ENCODE measurements around the gene MAML2. TPM values are rescaled to one million over a fixed set of nuclear protein-coding genes. Genes with fewer than 3 reads are reported as not detected.

MAML2 gene
- total and polyA plus RNA-seq, 2 of the 13 experiments (the other 11 are each of a cell fraction or from before 2014, with no cell fraction given), result 2.3 to 25.9 TPM

GRCh38 chr11:96361778-96362177, 18.8 kb upstream of the MAML2 start:
- Histone ChIP-seq H3K27me3 (ENCODE audit: control insufficient read depth in 1 of 2, insufficient read depth in 2 of 2, low read length in 2 of 2) (no peaks in the 10 kb centered on the region; a peak in 1 of 5 replicates), H2AFZ (ENCODE audit: low read length) (no peak overlapping the region), H3K4me2 (ENCODE audit: low read depth, low read length) (no peak overlapping the region), H3K9me3 (ENCODE audit: low read length) (no peaks in the 10 kb centered on the region), H4K20me1 (ENCODE audit: insufficient read depth, low read length) (no peaks in the 10 kb centered on the region), H3K9ac (ENCODE audit: insufficient read depth, low read depth, low read length) (no peak overlapping the region), H3K79me2 (ENCODE audit: insufficient read depth, low read length) (no peaks in the 10 kb centered on the region), H3K36me3 (replicated peaks in 1 of 2; ENCODE audit: control insufficient read depth in 1 of 2, insufficient read depth in 2 of 2, low read length in 2 of 2) (peaks cover 4 to 39% of the 10 kb centered on the region in 2 experiments; a peak in 4 of 5 replicates), H3K4me3 (replicated peaks in 1 of 3; ENCODE audit: insufficient read depth in 1 of 3, low read depth in 2 of 3, low read length in 3 of 3) (no peak overlapping the region), H3K27ac (ENCODE audit: extremely low read length, insufficient read depth, low read length) (no peak overlapping the region), H3K4me1 (ENCODE audit: insufficient read depth, low read length) (no peaks in the 10 kb centered on the region)
- in situ Hi-C loops (cut with HindIII; ENCODE audit: extremely low pct_ligation_motif_present, low pct_unique_long_range_greater_than_20kb), result no loop called here
- WGBS (ENCODE audit: low lambda C conversion rate), result 99% methylated on average over 2 of the region's 2 CpGs
- ChIA-PET POLR2A (interaction anchor here (0.9 kb wide), 1 partner anchor 29 kb away, joined by 4 read pairs; no protein-coding TSS in a partner anchor), CTCF (ENCODE audit: low intra/inter-chr PET ratio, low total read pairs) (no interaction called here)
- intact Hi-C loops (cut with micrococcal nuclease; ENCODE audit: unreplicated experiment), result no loop called here
- no TSS peak for BruUV-seq (replicated peaks)
- TF ChIP-seq MXI1 (IDR thresholded peaks at IDR 0.05; ENCODE audit: borderline replicate concordance, low read depth, low read length), result no peak
- no peak for TF ChIP-seq SETDB1 (CRISPR knock-in tag; IDR thresholded peaks at IDR 0.05; ENCODE audit: borderline replicate concordance)
- TF ChIP-seq, protein P1, sequence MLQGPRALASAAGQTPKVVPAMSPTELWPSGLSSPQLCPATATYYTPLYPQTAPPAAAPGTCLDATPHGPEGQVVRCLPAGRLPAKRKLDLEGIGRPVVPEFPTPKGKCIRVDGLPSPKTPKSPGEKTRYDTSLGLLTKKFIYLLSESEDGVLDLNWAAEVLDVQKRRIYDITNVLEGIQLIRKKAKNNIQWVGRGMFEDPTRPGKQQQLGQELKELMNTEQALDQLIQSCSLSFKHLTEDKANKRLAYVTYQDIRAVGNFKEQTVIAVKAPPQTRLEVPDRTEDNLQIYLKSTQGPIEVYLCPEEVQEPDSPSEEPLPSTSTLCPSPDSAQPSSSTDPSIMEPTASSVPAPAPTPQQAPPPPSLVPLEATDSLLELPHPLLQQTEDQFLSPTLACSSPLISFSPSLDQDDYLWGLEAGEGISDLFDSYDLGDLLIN (CRISPR knock-in tag; IDR thresholded peaks at IDR 0.05; ENCODE audit: borderline replicate concordance), result no peak
- TF ChIP-seq SRF (IDR thresholded peaks at IDR 0.05; ENCODE audit: low read depth, low read length), result no peak
- no peak for TF ChIP-seq ZFP82 (CRISPR knock-in tag; IDR thresholded peaks at IDR 0.05; ENCODE audit: borderline replicate concordance)
- no peak for TF ChIP-seq ZBTB1 (CRISPR knock-in tag; IDR thresholded peaks at IDR 0.05; ENCODE audit: borderline replicate concordance)
- no peak for TF ChIP-seq IRF2 (CRISPR knock-in tag; IDR thresholded peaks at IDR 0.05)
- no peak for TF ChIP-seq ZNF143 (CRISPR knock-in tag; IDR thresholded peaks at IDR 0.05)
- TF ChIP-seq ZNF124 (CRISPR knock-in tag; IDR thresholded peaks at IDR 0.05), result no peak
- TF ChIP-seq, protein P2, sequence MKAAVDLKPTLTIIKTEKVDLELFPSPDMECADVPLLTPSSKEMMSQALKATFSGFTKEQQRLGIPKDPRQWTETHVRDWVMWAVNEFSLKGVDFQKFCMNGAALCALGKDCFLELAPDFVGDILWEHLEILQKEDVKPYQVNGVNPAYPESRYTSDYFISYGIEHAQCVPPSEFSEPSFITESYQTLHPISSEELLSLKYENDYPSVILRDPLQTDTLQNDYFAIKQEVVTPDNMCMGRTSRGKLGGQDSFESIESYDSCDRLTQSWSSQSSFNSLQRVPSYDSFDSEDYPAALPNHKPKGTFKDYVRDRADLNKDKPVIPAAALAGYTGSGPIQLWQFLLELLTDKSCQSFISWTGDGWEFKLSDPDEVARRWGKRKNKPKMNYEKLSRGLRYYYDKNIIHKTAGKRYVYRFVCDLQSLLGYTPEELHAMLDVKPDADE (CRISPR knock-in tag; IDR thresholded peaks at IDR 0.05), result no peak
- no peak for TF ChIP-seq ZNF562 (CRISPR knock-in tag; IDR thresholded peaks at IDR 0.05; ENCODE audit: borderline replicate concordance)
- no peak for TF ChIP-seq PTBP1 (IDR thresholded peaks at IDR 0.05; ENCODE audit: low read depth, low read length, poor library complexity, severe bottlenecking)
- no peak for DNase-seq (ENCODE audit: low spot score)
- FAIRE-seq, result no peak
- no peak for ATAC-seq
